ENCODE data around the gene FOXP1. TPM values are rescaled to one million over a fixed set of nuclear protein-coding genes. Genes with fewer than 3 reads are reported as not detected.

The FOXP1 gene
- polyA plus RNA-seq, 1 experiment = 56.6 TPM

GRCh38 chr3:71494212-71494611 lies 89.3 kb downstream of the FOXP1 start:
- ChIA-PET CTCF (interaction anchor here (0.5 to 0.6 kb wide), 2 partner anchors 55 to 56 kb away, joined by 3 read pairs; no protein-coding TSS in a partner anchor), POLR2A (no interaction called here)
- Histone ChIP-seq H3K27ac (ENCODE audit: low read depth, low read length) (no peak overlapping the region), H3K27me3 (ENCODE audit: control insufficient read depth, insufficient read depth, low read length) (no peaks in the 10 kb centered on the region), H3K4me3 (ENCODE audit: low read depth, low read length) (no peak overlapping the region), H3K9me3 (ENCODE audit: control insufficient read depth, insufficient read depth, low read length) (peaks cover 6% of the 10 kb centered on the region)
- no peak for TF ChIP-seq CTCF (IDR thresholded peaks at IDR 0.05; ENCODE audit: low read depth, low read length)
- no peak for DNase-seq (ENCODE audit: low read depth, low spot score)

- DNase-seq (ENCODE audit: low read depth, low spot score) = no peak
- Histone ChIP-seq H3K27ac (ENCODE audit: low read depth, low read length) (no peak overlapping the region), H3K27me3 (ENCODE audit: control insufficient read depth, insufficient read depth, low read length) (no peaks in the 10 kb centered on the region), H3K4me3 (ENCODE audit: low read depth, low read length) (no peak overlapping the region), H3K9me3 (ENCODE audit: control insufficient read depth, insufficient read depth, low read length) (peaks cover 6% of the 10 kb centered on the region)
- POLR2A ChIA-PET = no interaction called here
- CTCF ChIA-PET = no interaction called here
- no peak for TF ChIP-seq CTCF (IDR thresholded peaks at IDR 0.05; ENCODE audit: low read depth, low read length)
Measured at GRCh38 chr3:71492974-71493771, 90.4 kb downstream of the FOXP1 start.

GRCh38 chr3:71492566-71492965 lies 91.0 kb downstream of the FOXP1 start:
- CTCF ChIA-PET = no interaction called here
- H3K27me3 ChIP-seq (ENCODE audit: control insufficient read depth, insufficient read depth, low read length) = no peaks in the 10 kb centered on the region
- POLR2A ChIA-PET = no interaction called here
- no peak overlapping the region for H3K27ac ChIP-seq (ENCODE audit: low read depth, low read length)
- no peak for DNase-seq (ENCODE audit: low read depth, low spot score)
- no peak for TF ChIP-seq CTCF (IDR thresholded peaks at IDR 0.05; ENCODE audit: low read depth, low read length)
- peaks cover 6% of the 10 kb centered on the region for H3K9me3 ChIP-seq (ENCODE audit: control insufficient read depth, insufficient read depth, low read length)
- no peak overlapping the region for H3K4me3 ChIP-seq (ENCODE audit: low read depth, low read length)

- Histone ChIP-seq H3K27ac (ENCODE audit: low read depth, low read length) (no peak overlapping the region), H3K9me3 (ENCODE audit: control insufficient read depth, insufficient read depth, low read length) (peaks cover 6% of the 10 kb centered on the region), H3K4me3 (ENCODE audit: low read depth, low read length) (no peak overlapping the region), H3K27me3 (ENCODE audit: control insufficient read depth, insufficient read depth, low read length) (no peaks in the 10 kb centered on the region)
- no peak for DNase-seq (ENCODE audit: low read depth, low spot score)
- POLR2A ChIA-PET = no interaction called here
- CTCF ChIA-PET = interaction anchor here (0.7 kb wide), 1 partner anchor 69 kb away, joined by 4 read pairs; no protein-coding TSS in a partner anchor
- no peak for TF ChIP-seq CTCF (IDR thresholded peaks at IDR 0.05; ENCODE audit: low read depth, low read length)
Measured at GRCh38 chr3:71491154-71491752, 92.3 kb downstream of the FOXP1 start.

DNA sequence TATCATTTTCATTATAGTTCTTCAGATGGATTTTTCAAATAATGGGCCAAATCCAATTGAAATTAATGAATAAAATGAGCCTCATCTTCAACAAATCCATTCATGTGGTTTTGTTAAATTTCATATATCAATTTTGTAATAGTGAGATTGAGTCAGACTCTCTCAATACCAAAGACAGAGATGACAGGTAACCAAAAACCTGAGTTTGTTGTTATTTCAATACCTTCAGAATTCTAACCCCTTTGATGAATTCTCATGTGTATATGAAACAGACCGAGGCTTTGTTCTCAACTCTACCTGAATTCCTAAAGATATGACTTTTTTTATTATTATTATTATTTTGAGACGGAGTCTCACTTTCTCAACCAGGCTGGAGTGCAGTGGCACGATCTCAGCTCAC lies 92.8 kb downstream of the FOXP1 start:
- no peak overlapping the region for H3K27ac ChIP-seq (ENCODE audit: low read depth, low read length)
- no peak for DNase-seq (ENCODE audit: low read depth, low spot score)
- ChIA-PET POLR2A (no interaction called here), CTCF (no interaction called here)
- H3K9me3 ChIP-seq (ENCODE audit: control insufficient read depth, insufficient read depth, low read length) = peaks cover 6% of the 10 kb centered on the region
- H3K4me3 ChIP-seq (ENCODE audit: low read depth, low read length) = no peak overlapping the region
- H3K27me3 ChIP-seq (ENCODE audit: control insufficient read depth, insufficient read depth, low read length) = no peaks in the 10 kb centered on the region
- TF ChIP-seq CTCF (IDR thresholded peaks at IDR 0.05; ENCODE audit: low read depth, low read length) = no peak

Data from AG04450 (cell line).